GM21447 (cell line): Measurements from ENCODE around the gene RALGAPB.

Experiments
- ATAC-seq: cut with Tn5 transposase; IDR thresholded peaks from one replicate; pipeline ENCODE4 v1.9.1; 2021; ENCODE audit not compliant: unreplicated experiment

Gene RALGAPB

DNA sequence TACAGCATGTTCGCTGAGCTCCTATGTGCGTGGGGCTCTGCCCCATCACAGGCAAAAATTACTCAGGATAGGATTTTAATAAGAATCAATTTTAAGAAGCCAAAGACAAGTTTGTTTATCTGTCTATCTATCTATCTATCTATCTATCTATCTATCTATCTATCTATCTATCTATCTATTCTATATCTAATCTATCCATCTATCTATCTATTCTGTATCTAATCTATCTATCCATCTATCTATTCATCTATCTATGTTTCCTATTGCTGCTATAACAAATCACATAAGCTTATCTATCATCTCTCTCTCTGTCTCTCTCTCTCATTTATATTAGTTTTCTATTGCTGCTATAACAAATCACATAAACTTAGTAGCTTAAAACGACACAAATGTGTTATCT is 130.6 kb downstream of the RALGAPB start:
- no peak for ATAC-seq

DNA sequence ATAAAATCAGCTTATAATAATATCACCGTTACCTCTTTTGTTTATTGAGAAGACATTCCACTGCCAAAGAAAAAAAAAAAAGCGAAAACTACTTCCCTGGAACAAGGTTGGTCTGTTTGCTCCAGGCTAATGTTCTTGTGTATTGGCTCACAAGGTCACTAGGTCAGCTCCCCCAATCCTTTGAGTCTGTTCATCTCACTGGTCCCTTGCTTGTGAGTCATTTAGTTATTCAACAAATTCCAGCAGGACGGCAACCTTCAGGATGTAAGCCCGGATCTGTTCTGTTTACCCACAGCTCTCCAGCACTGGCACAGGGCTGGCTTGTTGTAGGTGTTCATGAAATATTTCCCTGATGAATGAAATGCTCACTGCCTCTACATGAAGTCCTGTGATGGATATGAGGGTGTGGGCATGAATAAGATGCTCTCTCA is 132.2 kb downstream of the RALGAPB start:
- no peak for ATAC-seq

DNA sequence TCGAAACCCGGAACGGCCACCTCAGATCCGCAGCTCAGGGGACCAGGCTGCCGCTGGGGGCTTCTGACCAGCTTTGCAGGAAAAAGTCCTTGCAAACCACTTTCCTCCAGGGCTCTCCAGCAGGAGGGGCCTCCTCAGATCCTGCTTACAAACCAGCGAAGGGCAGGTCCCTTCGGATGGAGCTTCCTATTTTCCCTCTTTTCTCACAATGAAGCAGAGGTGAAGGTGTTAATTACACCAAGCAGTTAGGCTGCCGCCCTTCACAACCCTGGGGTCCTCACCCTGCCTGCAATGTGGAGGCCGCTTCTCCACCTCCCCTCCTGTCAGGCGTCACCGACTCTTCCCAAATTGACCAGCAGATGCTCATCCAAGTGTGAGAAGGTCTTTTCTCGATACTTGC is 134.7 kb downstream of the RALGAPB start:
- no peak for ATAC-seq

DNA sequence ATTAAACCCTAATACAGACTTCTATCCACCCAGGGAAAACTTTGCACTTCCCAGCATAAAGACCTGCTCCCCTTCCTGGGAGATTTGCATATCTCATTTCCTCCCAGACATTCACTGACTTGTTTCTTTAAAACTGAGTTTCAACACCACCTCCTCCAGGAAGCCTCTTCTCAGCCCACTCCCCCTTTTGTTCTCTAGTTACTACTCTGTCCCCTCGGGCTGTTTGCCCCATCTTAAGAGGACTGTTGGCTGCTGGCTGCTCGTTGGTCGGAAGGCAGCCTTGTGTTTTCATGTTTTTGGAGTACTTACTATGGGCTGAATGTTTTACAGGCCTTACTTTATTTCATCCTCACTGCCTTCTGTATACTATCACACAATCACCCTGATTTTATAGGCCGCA is 135.5 kb downstream of the RALGAPB start:
- no peak for ATAC-seq

DNA sequence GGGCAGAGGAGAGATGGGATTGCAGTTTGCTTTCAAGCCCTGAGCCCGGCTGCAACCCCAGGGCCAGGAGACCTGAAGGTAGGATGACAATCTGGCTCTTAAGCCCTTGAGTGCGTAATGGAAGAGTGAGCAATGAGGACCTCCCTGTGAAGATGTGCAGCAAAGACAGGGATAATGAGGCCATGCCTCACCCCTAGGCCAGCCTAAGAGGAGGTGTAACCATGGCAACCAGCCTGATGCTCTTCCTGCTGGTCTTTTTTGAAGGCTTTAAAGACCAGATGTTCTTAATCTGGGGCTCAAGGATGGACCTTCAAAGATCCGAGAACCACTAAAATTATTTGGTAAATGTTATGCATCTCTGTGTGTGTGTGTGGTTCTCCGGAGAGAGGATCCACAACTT is 137.2 kb downstream of the RALGAPB start:
- ATAC-seq = no peak

DNA sequence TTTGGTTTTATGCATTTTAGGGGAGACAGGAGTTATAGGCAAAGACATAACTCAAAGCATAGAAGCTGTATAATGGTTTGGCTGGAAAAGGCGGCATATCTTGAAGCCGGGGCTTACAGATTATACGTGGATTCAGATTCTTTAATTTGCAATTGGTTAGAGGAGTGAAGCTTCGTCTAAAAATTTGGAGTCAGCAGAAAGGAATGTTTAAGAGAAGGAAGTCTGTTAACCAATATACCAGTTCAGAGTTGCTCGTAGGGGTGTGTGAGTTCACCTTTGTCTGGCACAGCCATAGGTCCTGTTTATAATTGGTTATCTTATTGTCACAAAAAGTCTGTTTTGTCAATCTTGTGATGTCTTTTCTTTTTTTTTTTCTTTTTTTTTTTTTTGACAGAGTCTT is 137.9 kb downstream of the RALGAPB start:
- no peak for ATAC-seq

DNA sequence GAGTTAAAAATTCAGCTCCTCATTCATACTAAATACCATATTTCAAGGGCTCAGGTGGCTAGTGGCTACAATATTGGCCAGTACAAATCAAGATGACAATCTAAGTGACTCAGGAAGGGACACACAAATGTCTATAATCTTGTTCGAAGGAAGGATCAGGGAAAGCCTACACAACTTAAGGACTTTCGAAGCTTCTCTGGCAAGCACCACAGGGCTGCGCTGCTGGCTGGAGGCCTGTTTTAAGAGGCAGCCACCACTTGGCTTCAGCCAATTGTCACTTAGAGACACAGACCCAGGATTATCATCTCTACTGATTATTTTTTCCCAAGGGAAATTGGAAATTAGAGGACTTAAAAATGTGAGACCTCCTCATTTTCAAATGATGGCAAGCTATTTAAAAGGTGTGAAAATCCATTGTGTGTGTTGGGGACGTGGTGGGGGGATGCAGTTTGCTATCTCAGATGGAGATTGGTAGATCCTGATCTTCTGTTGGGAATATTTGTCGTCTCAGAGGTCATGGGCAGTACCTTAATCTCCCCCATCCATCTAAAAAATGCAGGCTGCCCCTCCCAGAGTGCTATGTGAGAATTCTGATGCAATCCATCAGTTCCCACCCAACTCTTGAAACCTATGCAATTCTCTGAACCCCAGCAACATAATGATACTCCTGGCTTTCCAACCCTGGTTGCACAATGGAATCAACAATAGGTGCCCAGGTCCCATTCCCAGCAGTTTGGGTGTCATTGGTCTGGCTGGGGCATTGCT is 140.3 kb downstream of the RALGAPB start:
- no peak for ATAC-seq

DNA sequence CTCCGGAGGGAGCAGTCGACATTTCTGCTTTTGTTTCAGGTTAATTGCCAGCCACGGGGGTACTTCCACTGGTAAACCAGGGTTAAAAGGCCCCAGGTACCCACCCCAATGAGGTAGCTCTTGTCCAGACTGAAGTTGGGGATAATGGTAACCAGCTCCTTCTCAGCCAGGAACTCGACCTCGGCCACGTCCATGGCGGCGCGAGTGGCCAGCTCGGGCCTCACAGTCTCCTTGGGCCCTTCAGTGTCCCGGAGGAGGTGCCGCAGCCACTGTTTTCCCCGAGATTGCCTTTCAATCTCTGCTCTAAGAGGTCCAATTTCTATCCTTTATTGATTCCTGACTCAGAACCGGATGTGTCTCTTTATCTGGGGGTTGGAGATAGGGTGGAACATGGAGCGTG is 142.6 kb downstream of the RALGAPB start:
- ATAC-seq = no peak

DNA sequence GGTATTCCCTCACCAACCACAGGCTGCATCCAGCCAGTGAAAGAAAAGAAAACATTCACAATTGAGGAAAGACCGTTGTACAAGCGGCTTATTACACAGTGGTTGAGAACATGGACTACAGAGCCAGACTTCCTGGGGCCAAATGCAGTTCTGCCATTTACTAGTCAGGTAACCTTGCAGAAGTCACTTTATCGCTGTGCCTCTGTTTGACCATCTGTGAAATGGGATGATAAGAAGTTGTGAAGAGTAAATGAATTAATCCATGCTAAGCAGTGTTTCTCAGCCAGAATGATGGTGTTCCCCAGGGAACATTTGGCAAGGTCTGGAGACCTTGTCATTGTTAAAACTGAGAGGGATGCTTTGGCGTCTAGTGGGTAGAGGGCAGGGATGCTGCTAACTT is 143.8 kb downstream of the RALGAPB start:
- ATAC-seq = no peak

DNA sequence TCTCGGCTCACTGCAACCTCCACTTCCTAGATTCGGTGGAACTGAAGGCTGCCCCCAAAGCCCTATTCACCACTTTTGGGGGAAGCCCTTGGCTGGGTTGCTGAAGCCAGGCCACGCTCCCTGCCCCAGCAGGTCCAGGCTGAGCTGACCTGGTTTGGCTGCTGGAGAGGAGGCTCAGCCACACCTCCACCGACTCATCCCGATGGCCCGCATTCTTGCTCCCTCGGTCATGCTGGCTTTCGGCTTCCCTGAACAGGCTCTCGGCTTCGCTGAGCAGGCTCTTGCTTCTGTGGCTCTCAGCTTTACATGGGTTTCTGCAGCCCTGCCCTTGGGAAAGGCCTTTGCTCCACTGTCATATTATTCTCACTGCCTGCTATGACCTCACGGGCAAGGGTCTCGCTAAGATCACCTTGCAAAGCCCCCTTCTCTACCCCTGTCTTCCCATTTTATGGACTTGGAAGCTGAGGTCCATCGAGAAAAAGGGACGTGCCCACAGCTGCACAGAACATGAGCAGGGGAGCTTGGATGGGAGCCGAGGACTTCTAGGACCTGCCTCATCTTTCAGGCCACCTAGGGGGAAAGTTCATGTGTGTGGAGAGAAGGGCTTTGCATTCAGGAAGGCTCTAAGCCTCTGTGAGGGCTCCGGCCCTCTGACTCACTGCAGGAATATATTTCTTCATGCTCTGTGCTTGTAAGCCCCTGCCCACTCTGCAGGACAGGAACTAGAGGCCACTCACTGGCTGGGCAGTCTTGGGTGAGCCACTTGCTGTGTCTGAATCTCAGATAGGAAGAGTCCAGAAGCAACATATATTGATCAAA is 144.6 kb downstream of the RALGAPB start:
- no peak for ATAC-seq

DNA sequence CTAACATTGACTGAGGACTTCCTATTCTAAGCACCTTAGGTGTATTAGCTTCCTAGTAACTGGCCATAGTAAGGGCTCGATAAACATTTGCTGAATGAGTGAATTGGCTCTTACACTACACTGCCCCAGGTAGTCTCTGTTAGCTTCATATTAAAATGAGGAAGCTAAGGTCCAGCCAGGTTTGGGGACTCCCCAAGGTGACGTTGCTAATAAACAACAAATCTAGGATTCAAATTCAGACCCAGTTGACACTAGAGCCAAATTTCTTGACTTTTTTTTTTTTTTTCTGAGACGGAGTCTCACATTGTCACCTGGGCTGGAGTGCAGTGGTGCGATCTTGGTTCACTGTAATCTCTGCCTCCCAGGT is 145.2 kb downstream of the RALGAPB start:
- no peak for ATAC-seq

DNA sequence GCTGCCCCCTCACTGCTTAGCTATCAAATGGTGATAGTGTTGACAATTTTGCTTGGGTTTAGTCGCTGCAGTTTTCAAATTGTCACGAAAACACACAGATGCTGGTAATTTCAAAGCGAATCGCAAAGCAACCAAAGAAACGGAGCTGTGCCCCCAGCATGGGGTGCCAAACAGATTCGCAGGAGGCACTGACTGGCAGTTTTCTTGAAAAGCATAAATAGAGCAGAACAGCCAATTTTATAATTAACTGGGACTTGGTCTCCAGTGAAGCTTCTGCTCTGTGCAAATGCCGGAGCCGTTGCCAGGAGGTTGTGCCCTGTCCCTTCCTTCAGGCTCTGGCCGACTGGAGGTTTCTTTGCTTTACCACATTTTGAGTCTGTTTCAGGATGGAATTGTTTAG is 147.8 kb downstream of the RALGAPB start:
- ATAC-seq = no peak

DNA sequence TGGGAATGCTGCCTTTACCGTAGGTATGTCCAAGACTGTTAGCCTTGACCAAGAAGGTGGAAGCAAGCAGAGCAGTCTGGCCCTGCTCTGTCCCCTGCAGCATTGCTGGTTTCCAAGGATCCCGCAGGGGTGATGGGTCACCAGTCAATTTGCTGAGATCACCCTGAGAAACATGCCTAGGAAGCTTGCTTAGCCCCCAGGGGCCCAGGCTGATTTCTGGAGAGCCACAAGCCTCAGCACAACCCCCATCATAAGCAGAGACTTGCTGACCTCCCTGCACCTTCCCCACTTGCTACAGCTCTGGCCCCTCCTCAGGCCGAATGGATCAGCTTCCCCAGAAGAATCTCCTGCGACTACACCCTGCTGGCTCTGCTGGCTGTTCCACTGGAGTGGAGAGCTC is 150.4 kb downstream of the RALGAPB start:
- ATAC-seq = no peak

DNA sequence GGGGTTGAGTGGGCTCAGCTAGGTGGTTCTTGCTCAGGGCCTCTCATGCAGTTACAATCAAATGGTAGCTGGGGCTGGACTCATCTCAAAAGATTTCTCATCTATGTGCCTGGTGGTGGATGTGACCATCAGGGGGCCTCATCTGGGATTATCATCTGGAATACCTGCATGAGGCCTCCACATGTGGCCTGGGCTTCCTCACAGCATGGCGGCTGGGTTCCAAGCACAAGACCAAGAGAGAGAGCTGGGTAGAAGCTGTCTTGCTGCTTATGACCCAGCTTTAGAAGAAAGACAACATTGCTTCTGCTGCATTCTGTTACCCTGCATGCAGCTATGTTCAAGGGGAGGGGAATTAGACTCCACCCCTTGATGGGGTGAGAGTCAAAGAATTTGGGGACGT is 151.4 kb downstream of the RALGAPB start:
- ATAC-seq = no peak

DNA sequence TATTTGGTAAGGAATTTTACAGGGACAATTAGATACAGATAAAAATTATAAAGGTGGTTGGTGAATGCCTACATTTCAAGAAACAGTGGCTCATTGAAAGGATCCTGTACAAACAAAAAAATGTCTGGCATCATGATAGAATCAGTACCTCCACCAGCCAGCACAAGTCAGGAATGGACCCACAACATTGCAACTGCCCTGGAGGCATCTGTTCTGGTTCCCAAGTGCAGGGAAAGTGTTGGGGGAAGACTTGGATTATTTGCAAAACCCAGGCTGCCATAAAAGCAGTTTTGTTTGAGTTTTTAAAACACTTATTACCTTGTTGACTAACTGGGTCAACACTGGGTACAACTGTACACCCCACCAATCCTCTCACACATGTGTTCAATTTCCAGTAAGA is 153.3 kb downstream of the RALGAPB start:
- no peak for ATAC-seq

DNA sequence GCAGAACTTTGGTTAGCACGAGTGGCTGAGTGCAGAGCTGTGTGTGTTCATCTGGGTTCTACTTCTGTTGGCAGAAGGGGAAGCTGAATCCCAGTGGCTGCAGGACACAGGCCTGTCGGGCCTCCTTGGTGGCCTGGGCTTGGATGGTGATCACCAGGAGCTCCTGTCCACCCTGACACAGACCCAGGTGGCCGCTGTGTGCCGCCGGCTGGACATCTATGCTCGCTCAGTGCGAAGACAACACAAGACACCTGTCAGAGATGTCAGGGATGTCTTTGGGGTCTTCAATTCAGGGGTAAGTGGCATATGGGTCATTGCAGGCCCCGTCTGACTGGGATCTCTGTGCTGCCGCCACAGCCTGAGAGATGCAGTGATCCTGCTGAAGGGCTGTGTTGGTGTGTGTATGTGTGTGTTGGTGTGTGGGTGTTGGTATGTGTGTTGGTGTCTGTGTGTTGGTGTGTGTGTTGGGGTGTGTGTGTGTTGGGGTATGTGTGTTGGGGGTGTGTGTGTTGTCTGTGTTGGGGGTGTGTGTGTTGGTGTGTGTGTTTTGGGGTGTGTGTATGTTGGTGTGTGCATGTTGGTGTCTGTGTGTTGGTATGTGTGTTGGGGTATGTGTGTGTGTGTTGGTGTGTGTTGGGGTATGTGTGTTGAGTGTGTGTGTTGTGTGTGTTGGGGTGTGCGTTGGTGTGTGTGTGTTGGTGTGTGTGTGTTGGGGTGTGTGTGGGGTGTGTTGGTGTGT is 154.4 kb downstream of the RALGAPB start:
- no peak for ATAC-seq
